Thoracic aorta (tissue), 2 donors: ENCODE measurements around the gene TAPBPL. TPM values are rescaled to one million over a fixed set of nuclear protein-coding genes. Genes with fewer than 3 reads are reported as not detected.
"Not testable (repeated sequence)": the region's sequence is repeated elsewhere in the genome, so short reads cannot be mapped to it uniquely, and the experiment has no call there.

Experiments
- ATAC-seq: fragments of 150-250 bp; one replicate; pipeline ENCODE4 v1.8.0; 2017; ENCODE audit warnings: low read depth; ENCODE audit not compliant: insufficient number of reproducible peaks, low FRiP score
- DNase-seq: peaks from one replicate; pipeline ENCODE4 v3.0.0-alpha.2; 2020; ENCODE audit warnings: low spot score
- H3K27ac ChIP-seq, 2 donors: fragments of 200-600 bp; sonication (generic); 1 replicate in 1 of 2; 2 replicates in 1 of 2; pipeline ENCODE4 v1.5.1; 2016; ENCODE audit warnings: mild to moderate bottlenecking in 2 of 2, moderate library complexity in 2 of 2
- H3K27me3 ChIP-seq: fragments of 200-600 bp; sonication (generic); replicated peaks from 2 replicates; pipeline ENCODE4 v1.6.0; 2016; ENCODE audit warnings: mild to moderate bottlenecking; ENCODE audit not compliant: insufficient read depth
- H3K36me3 ChIP-seq: fragments of 200-600 bp; sonication (generic); one replicate; pipeline ENCODE4 v1.5.1; 2016
- H3K4me1 ChIP-seq, 2 donors: fragments of 200-600 bp; sonication (generic); 1 replicate in 1 of 2; 2 replicates in 1 of 2; pipeline versions ENCODE4 v1.5.1 to v1.6.0; 2016; ENCODE audit warnings: low read depth in 2 of 2, mild to moderate bottlenecking in 1 of 2; ENCODE audit not compliant: control insufficient read depth in 1 of 2
- H3K4me3 ChIP-seq: fragments of 200-600 bp; sonication (generic); 2 replicates; pipeline ENCODE4 v1.5.1; 2016; ENCODE audit warnings: mild to moderate bottlenecking
- H3K9me3 ChIP-seq: fragments of 200-600 bp; sonication (generic); 2 replicates; pipeline ENCODE4 v1.5.1; 2016
- total RNA-seq, 2 donors: library from RNA; depleted of rRNA; stranded (reverse); fragments of >200 nt; gene quantifications; one replicate each; pipeline versions ENCODE4 v1.1.0 to v1.2.3, GENCODE V29; 2016
- TF ChIP-seq, protein P1 (sequence below): fragments of 200-600 bp; sonication (generic); IDR thresholded peaks from one replicate; pipeline ENCODE4 v1.5.1; 2019; ENCODE audit warnings: antibody characterized with exemption

TAPBPL gene
- total RNA-seq, 2 donors from 2014 or later = 23.7 to 37.5 TPM

DNA sequence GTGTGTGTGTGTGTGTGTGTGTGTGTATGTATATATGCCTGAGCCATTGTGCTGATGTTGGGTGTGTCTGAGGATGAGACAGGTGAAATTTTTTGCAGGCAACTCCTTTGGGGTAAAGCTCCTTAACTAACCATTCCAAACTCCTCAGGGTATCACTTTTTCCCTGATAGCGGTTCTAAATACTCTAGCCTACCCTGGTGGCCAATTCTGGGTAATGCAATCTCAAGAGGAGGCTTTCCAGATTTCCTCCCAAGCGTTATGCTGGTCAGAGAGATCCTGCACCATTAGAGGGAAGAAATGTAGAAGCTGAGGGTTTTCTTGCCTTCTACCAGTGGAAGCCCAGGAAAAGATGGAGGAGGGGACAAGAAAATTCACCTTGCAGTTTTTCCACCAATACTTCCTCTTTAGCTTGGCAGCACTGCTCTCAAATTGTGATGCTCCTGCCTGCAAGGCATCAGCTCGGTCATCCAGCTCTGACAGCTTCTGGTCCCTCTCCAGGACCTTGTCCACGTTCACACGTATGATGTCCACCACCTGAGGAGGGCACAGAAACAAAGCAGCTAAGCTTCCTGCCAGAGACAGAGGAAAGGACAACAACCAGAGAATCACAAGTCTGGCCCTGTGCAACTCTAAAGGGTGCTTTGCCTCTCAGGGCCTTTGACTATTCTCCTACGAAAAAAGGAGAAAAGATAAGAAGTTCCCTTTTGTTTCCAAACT lies 13.8 kb downstream of the TAPBPL start:
- Histone ChIP-seq H3K27me3 (no peaks in the 10 kb centered on the region), H3K36me3 (peaks cover 40% of the 10 kb centered on the region), H3K27ac (no peak overlapping the region), H3K9me3 (no peaks in the 10 kb centered on the region), H3K4me1 (peaks cover 12 to 37% of the 10 kb centered on the region in 2 donors), H3K4me3 (no peak overlapping the region)
- TF ChIP-seq, protein P1, sequence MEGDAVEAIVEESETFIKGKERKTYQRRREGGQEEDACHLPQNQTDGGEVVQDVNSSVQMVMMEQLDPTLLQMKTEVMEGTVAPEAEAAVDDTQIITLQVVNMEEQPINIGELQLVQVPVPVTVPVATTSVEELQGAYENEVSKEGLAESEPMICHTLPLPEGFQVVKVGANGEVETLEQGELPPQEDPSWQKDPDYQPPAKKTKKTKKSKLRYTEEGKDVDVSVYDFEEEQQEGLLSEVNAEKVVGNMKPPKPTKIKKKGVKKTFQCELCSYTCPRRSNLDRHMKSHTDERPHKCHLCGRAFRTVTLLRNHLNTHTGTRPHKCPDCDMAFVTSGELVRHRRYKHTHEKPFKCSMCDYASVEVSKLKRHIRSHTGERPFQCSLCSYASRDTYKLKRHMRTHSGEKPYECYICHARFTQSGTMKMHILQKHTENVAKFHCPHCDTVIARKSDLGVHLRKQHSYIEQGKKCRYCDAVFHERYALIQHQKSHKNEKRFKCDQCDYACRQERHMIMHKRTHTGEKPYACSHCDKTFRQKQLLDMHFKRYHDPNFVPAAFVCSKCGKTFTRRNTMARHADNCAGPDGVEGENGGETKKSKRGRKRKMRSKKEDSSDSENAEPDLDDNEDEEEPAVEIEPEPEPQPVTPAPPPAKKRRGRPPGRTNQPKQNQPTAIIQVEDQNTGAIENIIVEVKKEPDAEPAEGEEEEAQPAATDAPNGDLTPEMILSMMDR = peak; percentile 86
- DNase-seq = no peak
- ATAC-seq = no peak

DNA sequence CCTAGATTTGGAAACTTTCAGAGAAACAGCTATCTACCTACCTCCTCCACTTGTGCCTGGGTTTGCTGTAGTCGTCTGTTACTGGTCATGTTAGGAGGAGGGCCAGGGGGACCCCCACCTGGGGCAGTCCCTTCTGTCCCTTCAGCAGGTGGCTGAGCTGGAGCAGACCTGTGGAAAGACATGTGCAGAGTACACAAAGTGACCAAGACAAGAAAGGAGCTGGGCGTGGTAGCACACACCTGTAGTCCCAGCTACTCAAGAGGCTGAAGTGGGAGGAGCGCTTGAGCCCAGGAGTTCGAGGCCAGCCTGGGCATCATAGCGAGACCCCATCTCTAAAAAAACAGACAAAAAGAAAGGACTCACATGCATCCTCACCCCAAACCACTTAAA lies 14.3 kb downstream of the TAPBPL start:
- Histone ChIP-seq H3K4me3 (no peak overlapping the region), H3K4me1 (peaks cover 13 to 33% of the 10 kb centered on the region in 2 donors), H3K27ac (no peak overlapping the region), H3K36me3 (peaks cover 34% of the 10 kb centered on the region), H3K9me3 (no peaks in the 10 kb centered on the region), H3K27me3 (no peaks in the 10 kb centered on the region)
- no peak for ATAC-seq
- TF ChIP-seq, protein P1 = no peak
- no peak for DNase-seq

DNA sequence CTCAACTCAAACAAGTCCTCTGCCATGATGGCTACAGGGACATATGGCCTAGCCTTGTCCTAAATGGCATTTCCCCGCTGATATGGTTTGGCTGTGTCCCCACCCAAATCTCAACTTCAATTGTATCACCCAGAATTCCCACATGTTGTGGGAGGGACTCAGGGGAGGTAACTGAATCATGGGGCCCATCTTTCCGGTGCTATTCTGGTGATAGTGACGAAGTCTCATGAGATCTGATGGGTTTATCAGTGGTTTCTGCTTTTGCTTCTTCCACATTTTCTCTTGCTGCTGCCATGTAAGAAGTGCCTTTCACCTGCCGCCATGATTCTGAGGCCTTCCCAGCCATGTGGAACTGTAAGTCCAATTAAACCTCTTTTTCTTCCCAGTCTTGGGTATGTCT lies 14.9 kb downstream of the TAPBPL start:
- H3K27me3 ChIP-seq, H3K9me3 ChIP-seq, H3K4me3 ChIP-seq, DNase-seq, H3K27ac ChIP-seq, ATAC-seq: not testable (repeated sequence)
- peaks cover 15 to 32% of the 10 kb centered on the region in 2 donors for H3K4me1 ChIP-seq
- H3K36me3 ChIP-seq = peaks cover 28% of the 10 kb centered on the region

DNA sequence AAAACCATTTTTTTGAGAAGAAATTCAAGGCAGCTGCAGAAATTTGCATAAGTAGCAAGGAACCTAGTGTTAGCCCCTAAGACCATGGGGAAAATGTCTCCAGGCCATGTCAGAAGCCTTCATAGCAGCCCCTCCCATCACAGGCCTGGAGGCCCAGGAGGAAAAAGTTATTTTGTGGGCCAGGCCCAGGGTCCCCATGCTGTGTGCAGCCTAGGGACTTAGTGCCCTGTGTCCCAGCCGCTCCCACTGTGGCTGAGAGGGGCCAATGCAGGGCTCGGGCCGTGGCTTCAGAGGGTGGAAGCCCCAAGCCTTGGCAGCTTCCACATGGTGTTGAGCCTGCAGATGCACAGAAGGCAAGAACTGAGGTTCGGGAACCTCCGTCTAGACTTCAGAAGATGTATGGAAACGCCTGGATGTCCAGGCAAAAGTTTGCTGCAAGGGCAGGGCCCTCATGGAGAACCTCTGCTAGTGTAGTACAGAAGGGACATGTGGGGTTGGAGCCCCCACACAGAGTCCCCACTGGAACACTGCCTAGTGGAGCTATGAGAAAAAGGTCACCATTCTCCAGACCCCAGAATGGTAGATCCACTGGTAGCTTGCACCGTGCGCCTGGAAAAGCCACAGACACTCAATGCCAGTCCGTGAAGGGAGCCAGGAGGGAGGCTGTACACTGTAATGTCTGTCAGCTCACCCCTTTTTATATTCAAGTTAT lies 15.9 kb downstream of the TAPBPL start:
- not testable (repeated sequence) for ATAC-seq

DNA sequence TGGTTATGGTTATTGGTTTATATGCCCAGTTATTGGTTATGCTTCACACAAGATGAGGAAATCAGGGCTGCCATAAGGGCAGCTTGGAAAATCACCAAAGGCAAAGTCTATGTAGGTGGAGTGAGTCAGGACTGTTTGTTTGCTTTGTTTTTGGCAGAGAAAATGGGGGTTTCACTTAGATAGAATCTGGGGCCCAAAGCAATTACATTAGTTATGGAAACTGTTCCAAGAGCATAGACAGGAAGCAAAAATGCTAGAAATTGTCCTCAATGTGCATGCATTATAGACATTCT lies 16.4 kb downstream of the TAPBPL start:
- Histone ChIP-seq H3K36me3 (peaks cover 17% of the 10 kb centered on the region), H3K27ac (no peak overlapping the region), H3K27me3 (no peaks in the 10 kb centered on the region), H3K9me3 (no peaks in the 10 kb centered on the region), H3K4me3 (no peak overlapping the region), H3K4me1 (peaks cover 15 to 23% of the 10 kb centered on the region in 2 donors)
- DNase-seq (no peak), ATAC-seq (no peak)
- TF ChIP-seq, protein P1 = no peak

More for the DNA sequence above, 15.9 kb downstream of the TAPBPL start:
- H3K27ac ChIP-seq, H3K27me3 ChIP-seq, DNase-seq, H3K4me3 ChIP-seq, H3K9me3 ChIP-seq: not testable (repeated sequence)
- peaks cover 19% of the 10 kb centered on the region for H3K36me3 ChIP-seq
- H3K4me1 ChIP-seq = peaks cover 15 to 27% of the 10 kb centered on the region in 2 donors

DNA sequence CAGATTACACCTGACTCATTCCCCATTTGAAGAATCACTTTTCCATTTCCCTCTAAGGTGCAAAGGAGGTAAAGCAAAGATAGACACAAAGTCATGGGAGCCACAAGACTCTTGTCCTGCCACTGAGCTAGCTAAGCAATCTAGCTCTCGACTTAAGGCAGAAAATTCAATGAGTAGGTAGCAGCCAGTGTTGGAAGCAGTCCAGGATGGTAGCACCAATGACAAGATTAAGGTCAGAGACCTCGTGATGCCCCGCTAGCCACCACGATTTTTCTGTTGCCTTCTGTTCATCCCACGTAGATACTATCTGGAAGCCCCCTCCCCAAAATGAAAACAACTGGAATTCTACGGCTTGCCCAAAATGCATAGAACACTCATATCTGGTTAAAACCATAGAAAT lies 17.2 kb downstream of the TAPBPL start:
- Histone ChIP-seq H3K27me3 (no peaks in the 10 kb centered on the region), H3K27ac (no peak overlapping the region), H3K4me3 (peak overlapping the region; percentile 84), H3K9me3 (no peaks in the 10 kb centered on the region), H3K36me3 (peaks cover 9% of the 10 kb centered on the region), H3K4me1 (peaks cover 15 to 23% of the 10 kb centered on the region in 2 donors)
- no peak for DNase-seq
- no peak for ATAC-seq
- TF ChIP-seq, protein P1 = no peak
